Central memory CD8-positive, alpha-beta T cell (primary cell): ENCODE data around the gene DCLK2.
A peak's percentile ranks its signal among the peaks of the same experiment; 100 is the strongest.

Experiments used
- ATAC-seq: fragments of 150-1000 bp; cut with Tn5 transposase; replicated peaks from 2 replicates; pipeline ENCODE4 v1.10.0; 2022; ENCODE audit warnings: mild to moderate bottlenecking, moderate FRiP score, moderate number of reproducible peaks; ENCODE audit not compliant: poor library complexity, severe bottlenecking; ENCODE audit errors: extremely low read depth
- DNase-seq, 2 donors: peaks; one replicate each; pipeline ENCODE4 v3.0.0; 2021; ENCODE audit warnings: low spot score in 2 of 2
- H3K27ac Mint-ChIP-seq: one replicate; pipeline ENCODE4 v1.8.0; 2022; ENCODE audit warnings: low read depth, mild to moderate bottlenecking, moderate library complexity, mixed read lengths
- H3K27me3 Mint-ChIP-seq: one replicate; pipeline ENCODE4 v1.8.0; 2022; ENCODE audit warnings: mixed read lengths
- H3K36me3 Mint-ChIP-seq: one replicate; pipeline ENCODE4 v1.8.0; 2022; ENCODE audit warnings: mild to moderate bottlenecking, moderate library complexity, mixed read lengths; ENCODE audit not compliant: insufficient read depth
- H3K4me1 Mint-ChIP-seq: one replicate; pipeline ENCODE4 v1.8.0; 2022; ENCODE audit warnings: mixed read lengths
- H3K4me3 Mint-ChIP-seq: one replicate; pipeline ENCODE4 v1.8.0; 2022; ENCODE audit warnings: mild to moderate bottlenecking, moderate library complexity, mixed read lengths
- H3K9me3 Mint-ChIP-seq: one replicate; pipeline ENCODE4 v1.8.0; 2022; ENCODE audit warnings: mixed read lengths

The DCLK2 gene

GRCh38 chr4:150078041-150078578 lies at the start of gene DCLK2:
Gene DCLK2 (plus strand): TSS chr4:150078445. CDS start chr4:150079028, 583 bp downstream.
- ATAC-seq (no peak), DNase-seq (no peak)
- Mint-ChIP-seq H3K9me3 (peaks cover 5% of the 10 kb centered on the region), H3K4me3 (peak within 1 kb of the TSS; percentile 59), H3K27ac (no peak within 1 kb of the TSS), H3K4me1 (no peaks in the 10 kb centered on the region), H3K36me3 (peaks cover 2% of the 10 kb centered on the region), H3K27me3 (peaks cover 44% of the 10 kb centered on the region)

GRCh38 chr4:150032541-150032940 lies 45.7 kb upstream of the DCLK2 start:
- ATAC-seq: no peak

GRCh38 chr4:150033081-150033480 lies 45.2 kb upstream of the DCLK2 start:
- peaks cover 33% of the 10 kb centered on the region for H3K27me3 Mint-ChIP-seq
- no peak overlapping the region for H3K4me3 Mint-ChIP-seq
- DNase-seq (no peak), ATAC-seq (no peak)
- H3K9me3 Mint-ChIP-seq: no peaks in the 10 kb centered on the region
- no peak overlapping the region for H3K27ac Mint-ChIP-seq
- H3K36me3 Mint-ChIP-seq: no peaks in the 10 kb centered on the region
- H3K4me1 Mint-ChIP-seq: no peaks in the 10 kb centered on the region

More at GRCh38 chr4:150032541-150032940, 45.7 kb upstream of the DCLK2 start:
- no peak overlapping the region for H3K4me3 Mint-ChIP-seq
- H3K27ac Mint-ChIP-seq: no peak overlapping the region
- peaks cover 33% of the 10 kb centered on the region for H3K27me3 Mint-ChIP-seq
- DNase-seq: no peak
- no peaks in the 10 kb centered on the region for H3K36me3 Mint-ChIP-seq
- H3K4me1 Mint-ChIP-seq: no peaks in the 10 kb centered on the region
- H3K9me3 Mint-ChIP-seq: no peaks in the 10 kb centered on the region

- no peak overlapping the region for H3K4me3 Mint-ChIP-seq
- no peaks in the 10 kb centered on the region for H3K9me3 Mint-ChIP-seq
- no peak for ATAC-seq
- no peaks in the 10 kb centered on the region for H3K4me1 Mint-ChIP-seq
- no peaks in the 10 kb centered on the region for H3K36me3 Mint-ChIP-seq
- DNase-seq: no peak
- no peak overlapping the region for H3K27ac Mint-ChIP-seq
- H3K27me3 Mint-ChIP-seq: peaks cover 33% of the 10 kb centered on the region
These were observed 44.3 kb upstream of the DCLK2 start for GRCh38 chr4:150033901-150034300.

GRCh38 chr4:150037251-150037856 lies 40.9 kb upstream of the DCLK2 start:
- DNase-seq: no peak
- peaks cover 30% of the 10 kb centered on the region for H3K27me3 Mint-ChIP-seq
- H3K9me3 Mint-ChIP-seq: no peaks in the 10 kb centered on the region
- H3K4me3 Mint-ChIP-seq: no peak overlapping the region
- ATAC-seq: no peak
- no peak overlapping the region for H3K27ac Mint-ChIP-seq
- no peaks in the 10 kb centered on the region for H3K36me3 Mint-ChIP-seq
- H3K4me1 Mint-ChIP-seq: no peaks in the 10 kb centered on the region

GRCh38 chr4:150038335-150039076 lies 39.7 kb upstream of the DCLK2 start:
- Mint-ChIP-seq H3K36me3 (no peaks in the 10 kb centered on the region), H3K27me3 (peaks cover 18% of the 10 kb centered on the region)

GRCh38 chr4:150039274-150040127 lies 38.7 kb upstream of the DCLK2 start:
- no peak for DNase-seq
- H3K9me3 Mint-ChIP-seq: no peaks in the 10 kb centered on the region
- no peak overlapping the region for H3K4me3 Mint-ChIP-seq
- no peak for ATAC-seq
- no peaks in the 10 kb centered on the region for H3K36me3 Mint-ChIP-seq
- H3K27me3 Mint-ChIP-seq: peaks cover 17% of the 10 kb centered on the region
- no peaks in the 10 kb centered on the region for H3K4me1 Mint-ChIP-seq
- no peak overlapping the region for H3K27ac Mint-ChIP-seq

More at GRCh38 chr4:150038335-150039076, 39.7 kb upstream of the DCLK2 start:
- ATAC-seq (no peak), DNase-seq (no peak)
- no peak overlapping the region for H3K27ac Mint-ChIP-seq
- H3K4me1 Mint-ChIP-seq: no peaks in the 10 kb centered on the region
- H3K9me3 Mint-ChIP-seq: no peaks in the 10 kb centered on the region
- no peak overlapping the region for H3K4me3 Mint-ChIP-seq

- H3K27me3 Mint-ChIP-seq: peaks cover 21% of the 10 kb centered on the region
- H3K36me3 Mint-ChIP-seq: no peaks in the 10 kb centered on the region
- no peak for DNase-seq
- no peaks in the 10 kb centered on the region for H3K9me3 Mint-ChIP-seq
- H3K27ac Mint-ChIP-seq: no peak overlapping the region
- H3K4me1 Mint-ChIP-seq: no peaks in the 10 kb centered on the region
- H3K4me3 Mint-ChIP-seq: no peak overlapping the region
- ATAC-seq: no peak
These were observed 33.7 kb upstream of the DCLK2 start for GRCh38 chr4:150044517-150044916.

GRCh38 chr4:150045410-150045809 lies 32.8 kb upstream of the DCLK2 start:
- no peaks in the 10 kb centered on the region for H3K9me3 Mint-ChIP-seq
- DNase-seq: no peak
- H3K27me3 Mint-ChIP-seq: peaks cover 21% of the 10 kb centered on the region
- no peak for ATAC-seq
- H3K4me3 Mint-ChIP-seq: no peak overlapping the region
- H3K4me1 Mint-ChIP-seq: no peaks in the 10 kb centered on the region
- no peak overlapping the region for H3K27ac Mint-ChIP-seq
- H3K36me3 Mint-ChIP-seq: no peaks in the 10 kb centered on the region

GRCh38 chr4:150046728-150047217 lies 31.5 kb upstream of the DCLK2 start:
- H3K27me3 Mint-ChIP-seq: peaks cover 13% of the 10 kb centered on the region
- ATAC-seq (no peak), DNase-seq (no peak)
- no peaks in the 10 kb centered on the region for H3K9me3 Mint-ChIP-seq
- no peaks in the 10 kb centered on the region for H3K4me1 Mint-ChIP-seq
- no peak overlapping the region for H3K27ac Mint-ChIP-seq
- no peaks in the 10 kb centered on the region for H3K36me3 Mint-ChIP-seq
- no peak overlapping the region for H3K4me3 Mint-ChIP-seq

- DNase-seq: no peak
- ATAC-seq: no peak
- Mint-ChIP-seq H3K27me3 (peaks cover 8% of the 10 kb centered on the region), H3K27ac (no peak overlapping the region), H3K9me3 (no peaks in the 10 kb centered on the region), H3K4me3 (no peak overlapping the region), H3K36me3 (no peaks in the 10 kb centered on the region), H3K4me1 (no peaks in the 10 kb centered on the region)
These were observed 30.7 kb upstream of the DCLK2 start for GRCh38 chr4:150047546-150047945.

GRCh38 chr4:150049682-150050081 lies 28.6 kb upstream of the DCLK2 start:
- Mint-ChIP-seq H3K4me3 (no peak overlapping the region), H3K4me1 (no peaks in the 10 kb centered on the region), H3K27me3 (peaks cover 2% of the 10 kb centered on the region), H3K9me3 (no peaks in the 10 kb centered on the region), H3K36me3 (no peaks in the 10 kb centered on the region), H3K27ac (no peak overlapping the region)
- ATAC-seq: no peak
- no peak for DNase-seq
